Measurements from ENCODE around the gene TEX101. TPM values are rescaled to one million over a fixed set of nuclear protein-coding genes. Genes with fewer than 3 reads are reported as not detected.

The TEX101 gene
- total RNA-seq, 1 donor from 2014 or later, result not detected

DNA sequence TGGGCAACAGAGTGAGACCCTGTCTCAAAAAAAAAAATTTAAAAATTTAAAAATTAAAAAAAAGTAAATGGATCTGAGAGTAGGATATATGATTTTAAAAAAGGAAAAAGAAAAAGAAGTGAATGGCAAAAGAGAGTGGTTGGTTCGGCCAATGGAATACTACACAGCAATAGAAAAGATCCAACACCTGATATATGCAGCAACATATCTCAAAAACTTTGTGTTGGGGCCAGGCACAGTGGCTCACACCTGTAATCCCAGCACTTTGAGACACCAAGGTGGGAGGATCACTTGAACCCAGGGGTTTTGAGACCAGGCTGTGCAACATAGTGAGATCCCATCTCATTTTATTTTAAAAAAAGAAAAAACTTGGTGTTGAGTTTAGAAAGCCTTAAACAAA, 52.1 kb downstream of the TEX101 start:
- intact Hi-C loops (cut with micrococcal nuclease), result no loop called here
- DNase-seq (no peak), ATAC-seq (no peak)

- ATAC-seq (no peak), DNase-seq (no peak)
- intact Hi-C loops (cut with micrococcal nuclease), result no loop called here
These were observed 52.6 kb downstream of the TEX101 start for GRCh38 chr19:43467276-43467675.

- ATAC-seq (no peak), DNase-seq (no peak)
- intact Hi-C loops (cut with micrococcal nuclease), result no loop called here
These were observed 53.0 kb downstream of the TEX101 start for GRCh38 chr19:43467730-43468129.

Other genes starting within 250 kb of the TEX101 start
- gene PSG5, start 228.4 kb upstream of the TEX101 start, total RNA-seq, result not detected
- gene PSG4, start 209.3 kb upstream of the TEX101 start, total RNA-seq, result not detected
- gene PSG9, start 145.4 kb upstream of the TEX101 start, total RNA-seq, result not detected
- gene CD177, start 61.2 kb upstream of the TEX101 start, total RNA-seq, result 0.22 TPM
- gene LYPD3, start 50.7 kb downstream of the TEX101 start, total RNA-seq, result 0.15 TPM
- 6.0 TPM for gene PHLDB3, start 89.9 kb downstream of the TEX101 start, total RNA-seq
- gene ETHE1, start 112.3 kb downstream of the TEX101 start, total RNA-seq, result 16.2 TPM
- 1.8 TPM for gene ZNF575, start 118.3 kb downstream of the TEX101 start, total RNA-seq
- 15.7 TPM for gene XRCC1, start 160.6 kb downstream of the TEX101 start, total RNA-seq
- gene PINLYP, start 160.9 kb downstream of the TEX101 start, total RNA-seq, result 1.4 TPM
- gene IRGQ, start 181.2 kb downstream of the TEX101 start, total RNA-seq, result 19.6 TPM
- 12.2 TPM for gene ZNF576, start 181.7 kb downstream of the TEX101 start, total RNA-seq
- 0.20 TPM for gene SRRM5, start 197.2 kb downstream of the TEX101 start, total RNA-seq
- gene ZNF428, start 204.7 kb downstream of the TEX101 start, total RNA-seq, result 38.6 TPM
- gene CADM4, start 225.0 kb downstream of the TEX101 start, total RNA-seq, result 10.5 TPM

Data from left ventricle myocardium superior (tissue), 1 donor.